Keratinocyte (primary cell): ENCODE results near the gene PHOX2B. TPM values are rescaled to one million over a fixed set of nuclear protein-coding genes. Genes with fewer than 3 reads are reported as not detected.
A peak's percentile ranks its signal among the peaks of the same experiment; 100 is the strongest.

ENCODE experiments used
- DNase-seq: peaks from one replicate; pipeline ENCODE4 v3.0.0-alpha.2; 2011; ENCODE audit warnings: low read depth, missing footprints, low spot score
- FAIRE-seq: peaks from 2 replicates; lab custom pipeline; 2011; peaks lifted over from hg19 to GRCh38; lab: Jason Lieb, UNC
- H2AFZ ChIP-seq: 2 replicates; pipeline ENCODE4 v1.6.0; 2012; ENCODE audit warnings: low read length, control low read depth, inconsistent platforms; ENCODE audit not compliant: control insufficient read depth
- H3K27ac ChIP-seq: 2 replicates; pipeline ENCODE4 v1.5.1; 2011; ENCODE audit warnings: low read length; ENCODE audit not compliant: control insufficient read depth, insufficient read depth
- H3K27me3 ChIP-seq: 3 replicates; pipeline ENCODE4 v1.6.0; 2011; ENCODE audit warnings: low read length; ENCODE audit not compliant: control insufficient read depth, insufficient read depth; ENCODE audit errors: extremely low read depth
- H3K36me3 ChIP-seq, 2 experiments: 2 replicates in 1 of 2; 3 replicates in 1 of 2; pipeline ENCODE4 v1.5.1; 2011; ENCODE audit warnings: low read length in 2 of 2, mild to moderate bottlenecking in 1 of 2; ENCODE audit not compliant: control insufficient read depth in 2 of 2, insufficient read depth in 2 of 2; ENCODE audit errors: extremely low read depth in 1 of 2
- H3K4me1 ChIP-seq: 3 replicates; pipeline ENCODE4 v1.5.1; 2011; ENCODE audit warnings: low read length; ENCODE audit not compliant: control insufficient read depth, insufficient read depth; ENCODE audit errors: extremely low read depth
- H3K4me2 ChIP-seq: 3 replicates; pipeline ENCODE4 v1.6.0; 2011; ENCODE audit warnings: low read depth, low read length; ENCODE audit not compliant: control insufficient read depth, insufficient read depth; ENCODE audit errors: extremely low read depth
- H3K4me3 ChIP-seq, 3 experiments: fragments of 200-600 bp in 1 of 3; sonication (generic) in 1 of 3; 2 replicates in 2 of 3; 3 replicates in 1 of 3; pipeline ENCODE4 v1.5.1; 2011 to 2016; ENCODE audit warnings: low read length in 3 of 3, mild to moderate bottlenecking in 3 of 3, control low read depth in 2 of 3, inconsistent platforms in 1 of 3, low read depth in 1 of 3, mixed read lengths in 1 of 3, mixed run types in 1 of 3, moderate library complexity in 1 of 3; ENCODE audit not compliant: control insufficient read depth in 2 of 3, insufficient read depth in 2 of 3; ENCODE audit errors: extremely low read depth in 1 of 3
- H3K79me2 ChIP-seq: 2 replicates; pipeline ENCODE4 v1.6.0; 2012; ENCODE audit warnings: low read length; ENCODE audit not compliant: control insufficient read depth, insufficient read depth
- H3K9ac ChIP-seq: 3 replicates; pipeline ENCODE4 v1.6.0; 2011; ENCODE audit warnings: low read length; ENCODE audit not compliant: control insufficient read depth, insufficient read depth; ENCODE audit errors: extremely low read depth
- H3K9me1 ChIP-seq: 3 replicates; pipeline ENCODE4 v1.6.0; 2011; ENCODE audit warnings: low read length; ENCODE audit not compliant: control insufficient read depth, insufficient read depth; ENCODE audit errors: extremely low read depth
- H3K9me3 ChIP-seq: 2 replicates; pipeline ENCODE4 v1.5.1; 2012; ENCODE audit warnings: low read depth, low read length; ENCODE audit not compliant: control insufficient read depth
- H4K20me1 ChIP-seq: 3 replicates; pipeline ENCODE4 v1.6.0; 2011; ENCODE audit warnings: low read length; ENCODE audit not compliant: control insufficient read depth, insufficient read depth; ENCODE audit errors: extremely low read depth
- EZH2 ChIP-seq: IDR thresholded peaks from one replicate; pipeline ENCODE4 v1.6.1; 2012; ENCODE audit warnings: inconsistent platforms, mild to moderate bottlenecking, low read length, moderate library complexity
- dilution Hi-C: fragments of 300-500 bp; cut with MboI; formaldehyde crosslinking; loops from one replicate; pipeline ENCODE4 v1.7.0; 2020; ENCODE audit warnings: low sequenced_read_pairs; ENCODE audit not compliant: extremely low pct_ligation_motif_present
- polyA plus RNA-seq, 5 experiments: library from polyadenylated mRNA; depleted of rRNA in 3 of 5; stranded (reverse) in 3 of 5; stranded (forward) in 1 of 5; unstranded in 1 of 5; fragments of >200 nt; gene quantifications; 1 replicate in 1 of 5; 2 replicates in 3 of 5; 3 replicates in 1 of 5; pipeline versions ENCODE4 v1.2.1 to v1.2.3, GENCODE V29; 2011 to 2012; ENCODE audit warnings: missing spikeins in 2 of 5, low read depth in 1 of 5, low replicate concordance in 1 of 5
- TF ChIP-seq, protein P1 (sequence below), 3 experiments: IDR thresholded peaks in 1 of 3; conservative IDR thresholded peaks in 1 of 3; optimal IDR thresholded peaks in 1 of 3; 2 replicates in 2 of 3; 3 replicates in 1 of 3; pipeline versions ENCODE3 to v1.5.1; 2011; ENCODE audit warnings: low read length in 3 of 3, mild to moderate bottlenecking in 3 of 3, moderate library complexity in 2 of 3, control low read depth in 1 of 3, inconsistent platforms in 1 of 3; ENCODE audit not compliant: insufficient read depth in 2 of 3; ENCODE audit errors: extremely low read depth in 1 of 3

PHOX2B gene
- polyA plus RNA-seq, 1 donor (not counting 4 experiments of a cell fraction or from before 2014, with no cell fraction given), result not detected

DNA sequence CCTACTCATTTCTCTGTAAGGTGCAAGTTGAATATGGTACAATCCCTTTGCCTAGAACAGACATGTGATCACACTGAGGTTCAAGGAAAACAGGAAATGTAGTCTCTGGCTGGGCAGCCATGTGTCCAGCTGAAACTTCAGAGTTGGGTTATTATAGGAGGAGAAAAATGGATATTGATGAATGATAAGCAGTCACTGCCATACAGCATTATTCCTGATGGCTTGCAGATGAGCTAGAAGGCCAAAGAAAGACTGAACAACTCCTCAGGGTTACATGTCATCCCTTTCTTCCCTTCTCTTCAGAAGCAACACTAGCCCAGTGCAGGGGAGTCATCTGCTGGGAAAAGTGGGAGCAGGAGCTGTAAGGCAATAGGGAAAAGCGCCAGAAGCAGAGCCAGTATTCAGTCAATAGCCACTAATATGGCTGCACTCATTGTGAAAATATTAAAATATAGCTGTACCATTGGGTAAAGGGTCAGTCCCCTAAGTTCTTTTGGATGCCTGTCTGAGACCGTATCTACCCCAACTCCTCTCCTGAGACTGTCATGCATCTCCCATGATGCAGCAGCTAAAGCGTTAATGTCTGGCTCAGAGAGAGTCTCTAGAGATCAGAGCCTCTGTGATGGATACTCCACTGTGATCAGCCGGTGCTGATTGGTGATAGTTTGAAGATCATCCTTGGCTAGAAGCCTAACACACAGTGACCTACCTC, 20.5 kb downstream of the PHOX2B start:
- Histone ChIP-seq H3K4me2 (no peak overlapping the region), H4K20me1 (no peaks in the 10 kb centered on the region), H3K27me3 (peaks cover 10% of the 10 kb centered on the region), H3K79me2 (no peaks in the 10 kb centered on the region), H2AFZ (no peak overlapping the region), H3K9ac (no peak overlapping the region), H3K9me3 (no peaks in the 10 kb centered on the region), H3K36me3 (no peaks in the 10 kb centered on the region), H3K4me1 (no peaks in the 10 kb centered on the region), H3K9me1 (no peaks in the 10 kb centered on the region), H3K4me3 (no peak overlapping the region), H3K27ac (no peak overlapping the region)
- TF ChIP-seq EZH2, result no peak
- TF ChIP-seq, protein P1, sequence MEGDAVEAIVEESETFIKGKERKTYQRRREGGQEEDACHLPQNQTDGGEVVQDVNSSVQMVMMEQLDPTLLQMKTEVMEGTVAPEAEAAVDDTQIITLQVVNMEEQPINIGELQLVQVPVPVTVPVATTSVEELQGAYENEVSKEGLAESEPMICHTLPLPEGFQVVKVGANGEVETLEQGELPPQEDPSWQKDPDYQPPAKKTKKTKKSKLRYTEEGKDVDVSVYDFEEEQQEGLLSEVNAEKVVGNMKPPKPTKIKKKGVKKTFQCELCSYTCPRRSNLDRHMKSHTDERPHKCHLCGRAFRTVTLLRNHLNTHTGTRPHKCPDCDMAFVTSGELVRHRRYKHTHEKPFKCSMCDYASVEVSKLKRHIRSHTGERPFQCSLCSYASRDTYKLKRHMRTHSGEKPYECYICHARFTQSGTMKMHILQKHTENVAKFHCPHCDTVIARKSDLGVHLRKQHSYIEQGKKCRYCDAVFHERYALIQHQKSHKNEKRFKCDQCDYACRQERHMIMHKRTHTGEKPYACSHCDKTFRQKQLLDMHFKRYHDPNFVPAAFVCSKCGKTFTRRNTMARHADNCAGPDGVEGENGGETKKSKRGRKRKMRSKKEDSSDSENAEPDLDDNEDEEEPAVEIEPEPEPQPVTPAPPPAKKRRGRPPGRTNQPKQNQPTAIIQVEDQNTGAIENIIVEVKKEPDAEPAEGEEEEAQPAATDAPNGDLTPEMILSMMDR (optimal IDR thresholded peaks at IDR 0.05 in 1 of 3, IDR thresholded peaks at IDR 0.05 in 1 of 3, conservative IDR thresholded peaks at IDR 0.05 in 1 of 3; ENCODE audit: extremely low read depth in 1 of 3, insufficient read depth in 2 of 3, low read length in 3 of 3), result no peak
- FAIRE-seq (no peak), DNase-seq (no peak)
- dilution Hi-C loops, result no loop called here

DNA sequence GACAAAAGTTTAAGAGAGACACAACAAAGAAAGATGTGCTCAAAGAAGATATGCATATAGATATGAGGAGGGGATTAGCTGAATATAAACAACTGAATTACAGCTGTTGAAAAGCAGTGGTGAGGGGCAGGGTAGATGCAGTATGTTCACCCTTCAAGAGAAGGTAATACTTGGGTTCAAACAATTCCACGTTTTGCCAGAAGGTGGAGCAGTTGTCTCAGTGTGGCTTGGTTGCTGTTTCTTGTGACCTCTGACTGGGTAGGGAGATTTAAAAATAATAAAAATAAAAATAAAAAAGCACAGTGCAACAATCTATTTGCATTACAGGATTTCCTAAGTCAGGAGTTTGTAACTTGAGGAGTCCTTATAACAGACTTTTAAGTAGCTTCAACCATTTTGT, 23.3 kb downstream of the PHOX2B start:
- Histone ChIP-seq H3K27me3 (peaks cover 3% of the 10 kb centered on the region), H3K4me3 (no peak overlapping the region), H3K36me3 (no peaks in the 10 kb centered on the region), H3K4me2 (no peak overlapping the region), H3K9ac (no peak overlapping the region), H3K27ac (no peak overlapping the region), H3K9me3 (no peaks in the 10 kb centered on the region), H2AFZ (no peak overlapping the region), H3K79me2 (no peaks in the 10 kb centered on the region), H4K20me1 (no peaks in the 10 kb centered on the region), H3K4me1 (no peaks in the 10 kb centered on the region), H3K9me1 (no peaks in the 10 kb centered on the region)
- no peak for TF ChIP-seq EZH2
- TF ChIP-seq, protein P1 (optimal IDR thresholded peaks at IDR 0.05 in 1 of 3, IDR thresholded peaks at IDR 0.05 in 1 of 3, conservative IDR thresholded peaks at IDR 0.05 in 1 of 3; ENCODE audit: extremely low read depth in 1 of 3, insufficient read depth in 2 of 3, low read length in 3 of 3), result peak in 2 of 3 experiments; percentile 14 to 15
- FAIRE-seq (no peak), DNase-seq (no peak)
- dilution Hi-C loops, result no loop called here
